GM18526 (cell line): ENCODE results near the gene B3GAT1.

Experiments
- POLR2A ChIP-seq: IDR thresholded peaks from 3 replicates; pipeline ENCODE4 v1.6.1; 2011; ENCODE audit not compliant: insufficient read length; ENCODE audit errors: extremely low read depth

Gene B3GAT1

GRCh38 chr11:134374891-134375550 is 37.0 kb downstream of the B3GAT1 start:
- TF ChIP-seq POLR2A, result no peak

GRCh38 chr11:134374171-134374570 is 37.9 kb downstream of the B3GAT1 start:
- no peak for TF ChIP-seq POLR2A

DNA sequence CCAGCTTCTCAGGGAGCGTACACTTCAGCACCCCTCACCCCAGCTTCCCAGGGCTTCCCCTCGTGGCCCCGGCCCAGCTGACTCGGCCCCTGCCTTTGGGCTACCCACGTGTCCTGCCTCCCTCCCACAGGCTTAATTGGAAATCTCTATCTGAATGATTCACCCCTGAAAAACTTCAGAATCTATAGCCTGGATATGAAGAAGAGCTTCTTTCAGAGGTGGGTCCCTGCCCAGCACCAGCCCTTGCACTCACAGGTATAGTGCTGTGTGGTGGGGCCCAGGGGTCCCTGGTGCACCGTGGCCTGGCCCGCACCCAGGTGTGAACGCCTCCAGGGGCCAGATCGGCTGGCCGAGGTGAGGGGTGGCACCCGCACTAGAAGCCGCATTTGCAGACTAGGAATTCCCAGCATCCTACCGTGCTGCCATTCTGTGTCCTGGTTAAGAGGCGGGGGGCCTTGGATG is 38.4 kb downstream of the B3GAT1 start:
- TF ChIP-seq POLR2A, result no peak

DNA sequence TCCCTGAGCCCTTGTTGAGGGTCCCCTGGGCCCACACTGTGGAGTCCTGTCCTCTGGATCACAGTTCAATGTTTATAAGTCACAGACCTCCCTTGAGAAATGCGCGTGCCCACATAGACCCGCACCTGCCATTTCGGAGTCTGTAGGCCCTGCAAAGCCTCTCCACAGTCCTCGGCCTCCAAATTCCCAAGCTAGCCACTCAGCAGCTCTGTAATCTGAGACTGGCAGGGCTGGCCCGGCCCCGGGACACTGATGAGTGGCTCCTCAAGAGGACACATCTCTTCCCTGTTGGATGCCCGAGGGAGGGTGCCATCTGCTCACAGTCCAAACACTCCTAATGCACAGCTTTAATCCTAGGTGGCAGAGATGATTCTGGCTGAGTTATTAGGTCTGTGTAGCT is 39.1 kb downstream of the B3GAT1 start:
- TF ChIP-seq POLR2A, result no peak

- TF ChIP-seq POLR2A, result no peak
Observed at GRCh38 chr11:134372536-134372935, 39.5 kb downstream of the B3GAT1 start.

GRCh38 chr11:134371436-134372185 is 40.4 kb downstream of the B3GAT1 start:
- no peak for TF ChIP-seq POLR2A

DNA sequence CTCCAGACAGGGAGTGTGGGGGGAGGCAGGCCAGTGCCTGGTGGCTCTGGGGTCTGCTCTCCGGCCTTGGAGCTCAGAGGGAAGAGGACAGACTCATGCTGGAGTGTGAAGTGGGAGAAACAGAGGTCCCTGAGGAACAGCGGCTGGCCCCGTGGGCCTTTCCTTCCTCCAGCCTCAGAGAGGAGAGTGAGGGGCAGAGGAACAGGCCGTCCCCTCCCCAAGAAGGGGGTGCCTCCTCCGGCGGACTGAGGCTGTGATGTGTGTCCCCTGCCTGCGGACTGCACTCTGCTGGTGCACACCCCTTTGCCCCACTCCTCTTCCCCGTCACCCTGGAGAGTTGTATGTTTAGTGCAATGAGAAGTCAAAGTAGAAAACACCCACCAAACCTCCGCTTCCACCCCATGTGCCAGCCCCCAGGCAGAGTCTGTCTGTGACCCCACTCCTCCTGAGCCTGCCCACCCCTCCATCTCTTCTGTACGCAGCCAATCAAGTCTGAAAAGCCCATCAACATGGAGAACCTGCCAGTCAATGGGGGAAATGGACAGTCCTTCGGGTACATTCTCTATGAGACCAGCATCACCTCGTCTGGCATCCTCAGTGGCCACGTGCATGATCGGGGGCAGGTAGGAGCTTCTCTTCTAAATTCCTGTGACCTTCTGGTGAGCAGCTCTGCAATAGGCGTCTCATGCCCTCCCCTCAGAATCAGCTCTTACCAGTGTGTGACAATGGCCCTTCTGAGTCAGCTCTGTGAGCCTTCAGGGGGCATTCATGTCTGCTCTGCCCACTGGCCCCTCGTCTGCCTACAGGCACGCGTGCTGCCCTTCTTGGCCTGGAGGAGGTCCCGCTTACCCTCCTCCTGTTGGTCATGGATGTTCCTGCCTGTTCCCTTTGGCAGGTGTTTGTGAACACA is 41.3 kb downstream of the B3GAT1 start:
- TF ChIP-seq POLR2A, result no peak

GRCh38 chr11:134369656-134370525 is 42.2 kb downstream of the B3GAT1 start:
- TF ChIP-seq POLR2A, result no peak

DNA sequence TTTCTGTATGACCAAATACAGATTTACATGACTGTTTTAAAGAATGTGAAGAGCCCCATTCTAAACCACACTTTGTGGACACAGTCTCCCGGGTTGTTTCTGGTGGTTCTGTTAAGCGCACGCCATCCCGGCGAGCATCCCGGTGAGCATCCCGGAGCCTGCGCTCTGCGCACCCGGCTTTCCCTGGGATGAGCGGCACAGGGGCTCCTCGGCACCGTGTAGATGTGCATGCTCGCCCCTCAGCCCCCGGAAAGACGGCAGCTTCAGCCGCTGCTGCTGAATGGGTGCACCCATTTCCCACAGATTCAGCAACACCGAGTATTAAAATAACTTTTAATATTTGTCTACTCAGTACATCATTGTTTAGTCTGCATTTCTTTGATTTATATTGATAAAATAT is 44.3 kb downstream of the B3GAT1 start:
- no peak for TF ChIP-seq POLR2A

DNA sequence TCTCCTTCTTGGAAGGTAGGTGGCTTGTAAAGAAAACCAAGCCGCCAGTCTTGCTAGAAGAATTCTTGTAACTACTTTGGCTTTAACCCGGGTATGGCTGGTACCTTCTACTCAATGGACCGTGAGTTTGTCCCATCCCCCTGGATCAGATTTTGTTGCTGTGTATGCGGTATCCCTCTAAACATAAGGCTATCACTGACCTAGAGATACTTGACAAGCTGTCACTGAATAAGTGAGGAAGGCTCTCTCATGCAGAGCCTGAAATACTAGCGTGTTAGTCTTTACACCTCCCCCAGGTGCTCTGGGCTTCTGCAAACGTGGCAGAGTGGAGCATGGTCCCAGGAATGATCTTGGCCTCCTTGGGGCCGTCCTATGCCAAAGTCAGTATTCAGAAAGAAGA is 45.8 kb downstream of the B3GAT1 start:
- no peak for TF ChIP-seq POLR2A

DNA sequence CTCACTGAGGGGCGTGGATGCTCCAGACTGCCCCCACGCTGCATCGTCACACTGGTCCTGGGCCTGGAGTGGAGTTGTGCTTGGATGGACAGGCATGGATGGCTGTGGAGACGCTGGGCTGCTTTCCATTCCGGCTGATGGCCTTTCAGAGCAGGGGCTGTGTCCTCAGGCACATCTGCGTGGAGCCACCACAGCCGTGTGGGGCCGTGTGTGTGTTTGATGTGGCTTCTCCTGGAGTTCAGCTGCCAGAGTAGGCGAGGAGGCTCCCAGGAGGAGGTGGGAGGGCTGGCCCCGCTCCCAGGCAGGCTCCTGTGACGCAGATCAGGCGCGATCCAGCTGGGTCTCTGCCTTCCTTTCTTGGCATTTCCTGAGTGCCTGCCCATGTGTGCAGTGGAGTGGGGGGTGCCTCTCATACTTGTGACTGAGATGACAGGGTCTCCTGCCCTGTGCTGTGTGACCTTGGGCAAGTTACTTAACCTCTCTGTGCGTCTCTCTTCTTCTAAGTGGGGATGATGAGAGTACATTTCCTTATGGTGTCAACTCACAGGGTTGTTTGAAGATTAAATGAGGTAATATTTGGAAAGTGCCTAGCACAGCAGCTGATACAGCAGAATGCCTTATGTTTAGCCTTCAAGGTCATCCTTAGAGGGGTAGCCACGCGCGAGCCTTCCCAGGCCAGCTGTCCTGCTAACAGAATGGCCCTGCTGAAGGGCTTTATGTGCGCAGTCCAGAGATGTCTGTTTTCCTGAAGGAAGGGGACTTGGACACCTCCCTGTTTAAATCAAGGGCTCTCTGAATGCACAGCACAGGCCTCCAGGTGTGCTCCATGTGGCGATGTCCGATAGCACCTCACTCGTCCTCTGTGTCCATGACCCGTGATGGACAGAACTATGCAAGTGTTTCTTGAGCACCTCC is 46.8 kb downstream of the B3GAT1 start:
- TF ChIP-seq POLR2A, result no peak

DNA sequence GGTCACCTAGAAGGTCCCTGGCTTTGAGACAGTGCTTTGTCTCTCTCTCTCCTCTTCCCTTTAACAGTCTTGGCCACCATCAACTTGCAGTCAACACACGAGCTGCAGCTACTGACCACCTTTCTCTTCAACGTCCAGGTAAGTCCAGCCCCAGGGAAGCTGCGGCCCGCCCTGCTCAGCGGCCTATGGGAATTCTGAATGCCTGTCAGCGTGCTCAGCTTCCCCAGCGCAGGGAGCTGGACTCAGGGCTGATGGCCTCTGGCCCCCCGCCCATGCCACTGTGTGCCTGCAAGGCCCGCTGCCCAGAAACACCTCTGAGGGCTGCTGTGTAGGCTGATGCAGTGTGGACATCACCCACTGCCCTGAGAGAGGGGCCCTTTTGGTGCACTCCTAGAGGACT is 47.8 kb downstream of the B3GAT1 start:
- no peak for TF ChIP-seq POLR2A

DNA sequence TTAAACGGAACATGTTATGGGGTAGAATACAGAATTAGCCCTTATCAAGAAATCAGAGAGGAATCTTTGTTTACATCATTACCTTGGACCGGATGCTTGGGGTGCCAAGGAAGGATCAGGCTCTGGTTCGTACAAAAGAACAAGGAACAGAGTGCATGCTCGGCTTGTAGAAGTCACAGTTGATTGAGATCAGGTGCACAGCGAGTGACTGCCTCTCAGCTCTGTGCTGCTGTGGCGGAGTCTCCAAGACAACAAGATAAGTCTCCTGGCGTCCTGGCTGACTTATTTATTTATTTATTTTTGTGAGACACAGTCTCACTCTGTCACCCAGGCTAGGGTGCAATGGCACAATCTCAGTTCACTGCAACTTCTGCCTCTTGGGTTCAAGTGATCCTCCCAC is 48.5 kb downstream of the B3GAT1 start:
- no peak for TF ChIP-seq POLR2A

GRCh38 chr11:134363161-134363560 is 48.9 kb downstream of the B3GAT1 start:
- TF ChIP-seq POLR2A, result no peak
